ENCODE data around the gene PAF1. TPM values are rescaled to one million over a fixed set of nuclear protein-coding genes. Genes with fewer than 3 reads are reported as not detected.
"Not testable (repeated sequence)": the region's sequence is repeated elsewhere in the genome, so short reads cannot be mapped to it uniquely, and the experiment has no call there.

The PAF1 gene
- polyA plus RNA-seq, 5 donors, result 57.7 to 71.1 (median 69.7) TPM

DNA sequence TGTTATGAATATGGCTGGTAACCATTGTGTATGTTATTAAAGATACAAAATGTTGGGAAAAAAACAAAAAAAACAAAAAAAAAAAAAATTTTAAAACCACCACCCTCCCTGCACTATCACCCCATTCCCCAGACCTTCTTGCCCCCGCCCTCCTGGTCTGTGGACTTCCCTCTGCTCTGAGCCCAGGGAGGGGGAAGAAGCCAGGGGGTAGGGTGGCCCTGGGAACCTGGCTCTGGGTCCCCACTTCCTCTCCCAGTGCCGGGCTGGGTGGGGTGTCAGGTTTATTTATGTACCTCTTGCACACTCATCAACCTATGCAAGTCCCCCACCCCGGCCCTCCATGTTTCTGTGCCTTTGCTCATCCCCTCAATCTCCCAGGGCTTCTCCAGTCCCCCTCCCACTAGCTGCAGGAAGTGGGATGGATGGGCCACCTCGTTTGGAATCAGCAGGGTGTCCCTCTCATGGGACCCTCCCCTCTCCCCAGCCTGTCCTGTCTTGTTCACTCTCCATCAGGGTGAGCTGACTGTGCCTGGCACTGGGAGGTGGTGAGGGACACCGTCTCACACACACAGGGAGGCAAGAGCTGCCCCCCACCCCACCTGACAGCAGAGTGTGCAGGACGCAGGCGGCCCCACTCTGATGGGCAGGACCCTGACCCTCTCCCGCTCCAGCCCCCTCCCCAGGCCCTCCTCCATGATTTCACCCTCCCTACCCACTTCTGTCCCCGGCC is 5.9 kb downstream of the PAF1 start:
- no peak for DNase-seq

DNA sequence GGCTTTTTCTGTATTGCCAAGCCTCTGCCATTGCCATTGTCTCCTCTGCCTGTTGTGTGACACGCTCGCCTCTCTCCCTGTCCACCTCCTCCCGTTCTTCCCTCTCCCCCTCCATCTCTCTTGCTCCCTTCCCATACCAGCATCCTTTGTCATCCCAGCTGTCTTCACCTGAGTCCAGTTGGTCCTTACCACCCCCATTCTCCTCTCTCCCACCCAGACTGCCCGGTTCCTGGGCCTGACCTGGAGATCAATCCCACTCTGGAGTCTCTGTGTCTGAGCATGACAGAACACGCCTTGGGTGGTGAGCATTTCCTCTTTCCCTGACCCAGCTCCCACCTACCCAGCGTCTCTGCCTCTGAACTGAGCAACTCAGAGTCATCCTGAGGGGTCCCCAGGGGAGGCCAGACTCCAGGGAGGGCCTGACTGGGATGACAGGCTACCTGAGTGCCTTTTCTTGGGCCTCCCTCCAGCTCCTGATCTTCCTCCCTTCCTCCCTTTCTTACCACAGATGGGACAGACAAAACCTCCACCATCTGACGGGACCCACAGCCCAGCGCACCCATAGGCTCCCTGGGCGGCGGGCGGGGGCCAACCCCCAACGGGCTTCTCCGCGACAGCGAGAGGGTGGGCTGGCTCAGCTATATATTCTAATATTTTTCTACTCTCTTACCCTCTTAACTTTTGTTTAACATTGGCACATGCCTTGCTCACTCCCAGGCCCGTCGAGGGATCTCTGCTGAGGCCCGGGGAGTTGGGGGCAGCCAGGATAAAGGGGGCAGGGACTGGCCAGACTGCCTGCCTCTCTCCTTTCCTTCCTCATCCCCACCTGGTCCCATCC is 7.7 kb downstream of the PAF1 start:
- no peak for DNase-seq

DNA sequence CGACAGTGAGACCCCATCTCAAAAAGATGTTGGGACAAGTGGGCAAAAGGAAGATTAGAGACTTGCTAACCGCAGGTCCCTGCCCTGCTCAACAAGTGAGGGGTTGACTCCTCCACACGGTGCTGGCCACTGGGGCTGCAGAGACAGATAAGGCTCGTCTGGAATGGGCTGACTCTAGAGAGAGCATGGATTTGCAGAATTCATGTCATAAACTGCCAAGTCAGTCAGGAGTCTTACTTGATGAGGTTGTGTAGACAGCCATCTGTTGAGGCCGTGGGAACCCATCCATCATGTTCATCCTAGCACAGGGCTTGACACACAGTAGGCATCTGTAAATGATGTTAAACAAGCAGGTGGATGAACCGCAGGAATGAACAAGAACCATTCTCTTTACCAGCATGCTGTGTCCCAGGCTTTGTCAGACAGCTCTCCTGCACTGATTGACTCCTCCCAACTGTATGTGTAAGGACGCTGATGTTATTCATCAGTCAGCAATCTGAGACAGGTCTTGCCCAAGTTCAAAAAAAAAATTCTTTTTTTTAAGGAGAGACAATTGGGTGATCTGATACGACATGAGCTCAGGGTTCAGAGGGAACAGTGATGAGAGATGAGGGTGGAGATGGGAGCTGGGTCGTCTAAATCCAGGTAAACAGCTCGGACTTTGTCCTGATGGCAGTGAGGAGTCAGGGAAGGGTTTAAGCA is 8.8 kb downstream of the PAF1 start:
- DNase-seq, result no peak

DNA sequence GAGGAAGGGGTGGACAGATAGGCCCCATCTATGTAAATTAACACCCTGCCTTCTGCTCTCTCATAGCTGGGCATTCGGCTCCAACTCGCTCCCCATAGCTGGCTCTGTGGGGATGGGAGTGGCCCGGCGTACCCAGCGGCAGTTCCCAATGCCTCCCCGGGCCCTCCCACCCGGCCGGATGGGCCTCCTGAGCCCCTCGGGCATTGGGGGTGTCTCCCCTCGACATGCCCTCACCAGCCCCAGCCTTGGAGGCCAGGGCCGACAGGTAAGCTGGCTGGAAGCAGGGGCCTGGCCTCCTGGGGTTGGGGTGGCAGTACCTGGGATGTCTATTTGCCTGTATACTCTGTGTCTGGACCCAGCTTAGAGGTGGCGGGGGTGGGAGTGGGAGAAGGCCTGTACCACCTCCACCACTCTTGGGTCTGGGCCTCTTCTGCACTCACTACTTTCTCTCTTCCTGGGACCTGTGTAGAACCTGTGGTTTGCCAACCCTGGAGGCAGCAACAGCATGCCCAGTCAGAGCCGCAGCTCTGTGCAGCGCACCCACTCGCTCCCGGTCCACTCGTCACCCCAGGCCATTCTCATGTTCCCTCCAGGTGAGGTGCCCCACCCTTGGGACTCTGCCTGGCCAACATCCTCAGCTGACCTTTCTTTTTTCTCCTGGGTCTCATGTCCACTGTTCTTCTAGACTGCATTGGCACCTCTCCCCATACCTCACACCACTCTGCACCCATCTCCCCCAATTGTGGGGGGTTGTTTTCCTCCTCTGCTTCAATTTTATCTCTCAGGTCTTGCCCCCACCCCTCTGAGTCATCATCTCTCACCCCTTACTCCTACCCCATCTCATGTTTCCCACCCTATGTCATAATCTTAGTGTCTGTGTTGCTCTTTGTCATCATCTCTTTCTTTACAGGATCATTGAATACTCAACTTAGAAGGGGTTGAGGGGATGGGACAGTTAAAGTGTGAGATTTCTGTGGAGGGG is 10.1 kb downstream of the PAF1 start:
- no peak for DNase-seq

DNA sequence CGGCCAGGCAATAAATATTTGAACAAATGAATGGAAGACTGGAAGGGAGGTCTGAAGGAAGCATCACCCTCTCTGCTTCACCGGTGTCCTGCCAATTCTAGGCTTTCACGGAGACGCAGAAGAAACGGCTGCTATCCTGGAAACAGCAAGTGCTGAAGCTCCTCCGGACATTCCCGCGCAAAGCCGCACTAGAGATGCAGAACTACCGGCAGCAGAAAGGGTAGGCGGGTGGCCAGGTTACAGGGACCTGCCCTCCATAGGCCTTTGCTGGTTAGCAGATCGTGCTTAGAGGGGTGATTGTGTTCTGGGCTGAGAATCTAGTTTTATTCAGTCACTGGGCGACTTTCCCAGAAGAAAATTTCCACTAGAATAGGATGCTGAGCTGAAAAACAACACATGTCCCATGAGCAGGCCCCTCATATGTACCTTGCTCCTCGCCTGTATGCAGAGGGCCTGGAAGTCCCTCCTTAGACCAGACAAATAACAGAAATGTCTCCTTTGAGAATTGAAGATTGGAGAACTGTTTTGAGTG is 11.0 kb downstream of the PAF1 start:
- DNase-seq, result no peak

DNA sequence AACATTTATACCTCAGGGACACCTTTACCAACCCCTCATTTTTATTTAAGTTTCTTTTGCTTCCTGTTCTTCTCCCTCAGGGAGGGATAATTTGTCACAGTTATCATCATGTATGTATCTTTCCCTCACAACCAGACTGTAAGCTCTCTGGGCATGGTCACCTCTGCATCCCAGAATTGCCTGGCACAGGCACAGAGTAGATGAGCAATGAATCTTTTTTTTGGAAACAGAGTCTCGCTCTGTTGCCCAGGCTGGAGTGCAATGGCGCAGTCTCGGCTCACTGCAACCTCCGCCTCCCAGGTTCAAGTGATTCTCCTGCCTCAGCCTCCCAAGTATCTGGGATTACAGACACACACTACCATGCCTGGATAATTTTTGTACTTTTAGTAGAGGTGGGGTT is 11.5 kb downstream of the PAF1 start:
- DNase-seq, result not testable (repeated sequence)

DNA sequence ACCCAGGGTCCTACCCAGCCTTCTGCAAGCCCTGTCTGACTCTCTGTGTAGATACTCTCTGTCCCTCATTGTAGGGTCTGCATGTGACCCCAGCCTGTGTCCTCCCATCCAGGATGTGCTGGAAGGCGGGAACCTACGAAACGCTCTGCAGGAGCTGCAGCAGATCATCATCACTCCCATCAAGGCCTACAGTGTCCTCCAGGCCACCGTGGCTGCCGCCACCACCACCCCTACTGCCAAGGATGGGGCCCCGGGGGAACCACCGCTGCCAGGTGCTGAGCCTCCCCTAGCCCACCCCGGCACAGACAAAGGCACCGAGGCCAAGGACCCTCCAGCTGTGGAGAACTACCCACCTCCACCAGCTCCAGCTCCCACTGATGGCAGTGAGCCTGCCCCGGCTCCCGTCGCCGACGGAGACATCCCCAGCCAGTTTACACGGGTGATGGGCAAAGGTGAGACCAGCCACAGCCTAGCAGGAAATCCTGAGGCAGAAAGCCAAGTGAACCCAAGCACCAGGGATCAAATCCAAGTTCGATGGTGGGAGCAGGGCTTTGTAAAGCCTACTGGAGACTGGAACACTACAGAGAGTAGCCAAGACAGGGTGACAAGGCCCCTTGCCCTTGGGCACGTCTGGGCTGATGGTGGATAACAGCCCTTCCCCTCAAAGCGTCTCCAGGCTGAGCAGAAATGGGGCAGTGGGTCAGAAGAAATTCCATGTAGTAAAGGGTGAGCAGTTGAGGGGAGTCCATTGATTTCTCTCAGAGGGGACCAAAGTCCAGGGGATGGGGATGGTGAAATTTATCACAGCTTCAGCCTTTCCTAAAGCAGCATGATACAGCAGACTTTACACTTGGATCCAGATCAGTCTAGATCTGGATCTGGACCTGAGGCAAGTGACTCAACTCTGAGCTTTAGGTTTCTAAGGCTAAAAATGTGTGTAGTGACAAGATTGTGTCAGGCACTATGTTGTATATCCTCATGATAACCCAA is 13.2 kb downstream of the PAF1 start:
- DNase-seq, result no peak

DNA sequence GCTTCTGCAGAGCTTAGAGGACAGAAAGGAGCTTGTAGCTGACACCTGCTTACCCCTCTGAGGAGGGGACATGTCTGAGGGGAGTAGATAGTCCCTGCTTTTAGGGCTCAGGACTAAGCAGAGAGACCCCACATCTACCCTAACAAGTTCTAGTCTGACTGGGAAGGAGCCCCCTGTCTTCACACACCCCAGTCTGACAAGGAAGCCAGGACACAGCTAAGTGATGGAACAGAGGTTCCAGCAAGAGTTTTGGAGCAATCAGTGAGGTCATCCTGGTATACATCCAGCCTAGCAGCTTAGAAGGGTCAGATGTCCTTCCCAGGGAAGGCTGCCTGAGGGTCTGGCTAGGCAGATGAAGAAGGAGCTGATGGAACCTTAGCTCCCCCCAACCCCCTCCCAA is 15.0 kb downstream of the PAF1 start:
- DNase-seq, result no peak

DNA sequence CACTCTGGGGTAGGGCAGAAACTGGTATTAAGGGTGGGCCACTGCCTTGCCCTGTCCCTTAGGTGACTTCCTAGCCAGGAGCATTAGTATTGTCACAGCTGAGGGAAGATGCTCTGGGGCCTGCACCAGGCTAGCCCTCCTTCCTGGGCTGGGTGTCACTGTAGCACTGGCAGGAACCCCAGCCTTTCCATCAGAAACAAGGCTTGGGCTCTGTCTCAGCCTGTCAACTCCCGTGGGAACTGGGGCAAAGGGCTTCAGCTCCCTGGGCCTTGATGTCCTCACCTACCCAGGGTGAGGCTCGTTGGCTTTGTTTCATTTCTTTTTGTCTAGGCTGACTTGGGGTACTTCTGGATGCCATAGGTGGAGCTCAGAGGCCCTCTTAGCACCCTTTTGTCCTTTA is 18.0 kb downstream of the PAF1 start:
- DNase-seq, result no peak

DNA sequence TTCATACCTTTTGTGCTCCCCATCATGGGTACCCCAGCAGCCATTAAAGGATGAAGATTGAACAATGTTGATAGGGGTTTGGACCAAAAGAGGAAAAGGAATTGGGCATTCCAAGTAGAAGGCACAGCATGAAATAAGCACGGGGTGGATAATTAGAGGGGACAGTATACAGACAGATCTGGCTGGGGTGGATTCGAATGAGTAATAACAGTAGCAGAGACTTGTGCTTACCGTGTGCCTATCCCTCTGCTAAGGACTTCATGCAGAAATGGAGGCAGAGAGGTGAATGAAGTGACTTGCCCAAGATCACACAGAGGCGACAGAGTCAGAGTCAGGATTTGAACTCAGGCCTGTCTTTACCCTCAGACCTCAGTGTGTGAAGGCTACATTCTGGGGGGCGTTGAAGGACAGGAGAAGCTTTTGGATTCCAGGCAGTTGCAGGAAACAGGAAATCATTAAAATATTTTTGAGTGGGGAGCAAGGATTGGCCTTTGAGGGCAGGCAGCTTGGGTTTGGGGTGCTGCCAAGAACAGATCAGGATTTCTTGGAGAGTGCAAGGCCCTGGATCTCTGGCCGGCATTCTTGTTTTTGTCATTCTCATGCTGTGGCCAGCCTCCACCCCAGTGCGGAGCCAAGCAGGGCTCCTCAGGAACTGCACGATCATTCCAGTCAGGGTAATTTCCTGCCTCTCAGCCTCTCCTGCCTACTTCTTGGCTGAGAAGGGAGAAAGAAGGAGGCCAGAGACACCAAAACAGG is 18.7 kb downstream of the PAF1 start:
- DNase-seq, result peak; percentile 90 to 94

DNA sequence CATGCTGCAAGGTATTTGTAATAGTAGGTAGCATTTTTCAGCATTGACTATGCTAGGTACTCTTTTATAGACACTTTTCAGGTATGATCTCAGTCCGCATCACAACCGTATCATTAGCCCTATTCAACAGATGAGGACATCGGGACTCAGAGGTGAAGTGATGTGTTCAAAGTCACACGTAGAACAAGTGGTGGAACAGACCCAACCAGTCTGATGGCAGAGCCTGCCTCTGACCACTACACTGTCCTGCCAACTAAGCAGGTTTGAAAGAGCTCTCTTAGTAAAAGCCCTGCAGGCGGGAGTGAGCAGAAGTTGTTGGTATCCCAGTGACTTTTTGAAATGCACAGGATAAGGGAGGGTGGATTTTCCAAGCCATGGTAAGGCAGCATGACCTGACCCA is 20.2 kb downstream of the PAF1 start:
- no peak for DNase-seq

DNA sequence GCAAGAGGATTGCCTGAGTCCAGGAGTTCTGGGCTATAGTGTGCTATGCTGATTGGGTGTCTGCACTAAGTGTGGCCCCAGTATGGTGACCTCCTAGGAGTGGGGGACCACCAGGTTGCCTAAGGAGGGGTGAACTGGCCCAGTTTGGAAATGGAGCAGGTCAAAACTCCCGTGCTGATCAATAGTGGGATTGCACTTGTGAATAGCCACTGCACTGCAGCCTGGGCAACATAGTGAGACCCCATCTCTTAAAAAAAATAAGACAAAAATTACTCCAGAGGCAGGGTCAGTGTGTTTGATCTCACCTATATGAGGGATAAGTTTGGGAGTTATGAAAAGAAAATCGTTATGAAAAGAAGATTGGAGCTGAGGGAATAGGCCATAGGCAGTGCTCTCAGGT is 21.7 kb downstream of the PAF1 start:
- DNase-seq, result no peak

DNA sequence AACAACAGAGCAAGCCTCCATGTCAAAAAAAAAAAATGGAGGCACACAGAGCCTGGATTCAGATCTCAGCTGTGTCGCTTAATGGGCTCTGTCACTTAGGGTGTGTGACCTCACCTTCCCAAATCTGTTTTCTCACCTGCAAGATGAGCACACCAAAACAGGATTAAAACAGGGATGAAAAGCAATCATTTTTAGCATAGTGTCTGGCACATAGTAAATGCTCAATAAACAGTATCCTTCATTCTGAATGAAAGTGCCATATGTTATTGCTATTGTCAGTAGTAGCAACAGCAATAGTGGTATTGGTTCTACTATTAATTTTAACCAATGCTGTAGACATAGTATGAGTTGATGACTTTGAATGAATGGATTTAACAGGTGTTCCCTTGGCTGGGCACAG is 25.4 kb downstream of the PAF1 start:
- DNase-seq, result no peak

DNA sequence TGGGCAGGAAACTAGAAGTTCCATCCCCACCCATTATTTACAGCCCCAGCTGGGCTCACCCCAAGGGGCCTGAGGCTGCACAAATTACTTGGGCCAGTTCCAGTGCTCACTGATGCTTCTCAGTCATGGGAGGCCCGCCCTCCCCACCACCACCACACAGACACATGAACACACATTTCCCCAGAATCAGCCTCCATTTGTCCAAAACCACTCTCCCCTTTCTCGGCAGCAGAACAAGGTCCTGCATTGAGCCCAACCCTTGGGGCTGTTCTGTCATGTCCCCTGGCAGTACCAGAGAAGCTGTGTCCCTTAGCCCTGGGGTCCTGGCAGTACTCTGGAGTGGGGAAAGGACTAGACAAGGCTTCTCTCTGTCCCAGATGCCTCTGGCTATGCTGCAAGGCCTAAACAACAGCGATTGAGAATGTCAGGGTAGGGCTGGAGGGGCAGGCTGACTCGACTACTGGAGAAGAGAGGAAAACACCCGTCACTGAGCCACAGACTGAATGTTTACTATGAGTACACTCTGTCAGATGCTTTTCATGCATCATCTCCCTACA is 26.9 kb downstream of the PAF1 start:
- DNase-seq, result no peak

DNA sequence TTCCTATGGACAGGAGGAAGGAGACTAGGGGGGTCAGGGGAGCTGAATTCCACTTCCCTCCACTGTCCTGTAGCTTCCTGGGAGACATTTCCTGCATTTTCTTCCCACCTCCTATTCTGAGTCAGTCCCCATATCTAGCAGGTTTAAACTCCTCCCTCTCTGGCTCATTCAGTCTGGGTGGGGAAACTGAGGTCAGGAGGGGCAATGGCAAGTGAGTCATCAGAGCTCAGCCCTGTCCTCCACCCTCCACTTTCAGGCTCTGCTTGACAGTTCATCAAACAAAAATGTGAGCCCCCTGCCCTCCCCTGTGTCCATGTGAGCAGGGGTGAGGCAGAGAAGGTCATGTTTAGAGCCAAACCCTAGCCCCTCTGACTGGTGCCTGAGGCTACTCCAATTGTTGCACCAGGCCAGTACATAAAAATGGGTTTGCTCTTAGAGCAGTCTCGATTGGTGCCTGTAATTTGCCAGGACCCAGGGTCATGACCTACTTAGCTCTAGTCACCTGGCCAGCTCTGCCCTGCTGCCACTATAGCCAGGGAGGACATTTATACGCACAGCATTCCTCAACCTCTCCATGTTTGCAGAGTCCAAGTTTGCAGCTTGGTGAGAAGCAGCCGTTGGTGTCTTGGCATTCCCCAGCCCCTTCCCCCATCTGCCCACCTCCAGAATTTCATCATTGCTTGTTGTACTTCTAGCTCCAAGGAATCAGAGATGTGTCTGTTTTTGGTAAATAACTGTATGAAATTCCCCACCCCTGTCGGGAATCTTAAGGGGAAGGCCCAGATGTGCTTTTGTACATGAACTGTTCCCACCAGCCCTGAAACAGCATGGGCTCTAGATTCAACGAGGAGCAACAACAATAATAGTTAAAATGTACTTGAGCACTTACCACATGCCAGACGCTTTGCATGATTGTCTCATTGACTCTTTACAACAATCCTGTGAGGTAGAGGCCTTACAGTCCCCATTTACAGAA is 27.9 kb downstream of the PAF1 start:
- DNase-seq, result no peak

DNA sequence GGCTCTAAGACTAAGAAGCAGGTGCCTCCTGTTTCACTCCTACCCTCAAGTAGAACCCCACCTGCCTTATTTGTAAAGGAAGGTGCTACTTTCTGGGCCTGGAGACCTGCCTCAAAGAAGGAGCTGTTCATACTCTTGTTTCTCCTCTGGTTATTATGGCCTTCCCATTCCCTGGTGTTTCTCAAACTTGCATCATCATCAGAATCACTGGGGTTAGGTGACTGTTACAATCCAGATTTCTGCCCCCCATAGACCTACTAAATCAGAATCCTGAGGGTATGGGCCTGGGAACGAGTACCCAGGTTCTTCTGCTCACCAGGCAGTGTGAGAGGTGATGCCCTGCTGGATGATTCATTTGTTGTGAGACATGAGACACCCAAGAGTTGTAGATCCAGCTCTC is 30.3 kb downstream of the PAF1 start:
- DNase-seq, result no peak

DNA sequence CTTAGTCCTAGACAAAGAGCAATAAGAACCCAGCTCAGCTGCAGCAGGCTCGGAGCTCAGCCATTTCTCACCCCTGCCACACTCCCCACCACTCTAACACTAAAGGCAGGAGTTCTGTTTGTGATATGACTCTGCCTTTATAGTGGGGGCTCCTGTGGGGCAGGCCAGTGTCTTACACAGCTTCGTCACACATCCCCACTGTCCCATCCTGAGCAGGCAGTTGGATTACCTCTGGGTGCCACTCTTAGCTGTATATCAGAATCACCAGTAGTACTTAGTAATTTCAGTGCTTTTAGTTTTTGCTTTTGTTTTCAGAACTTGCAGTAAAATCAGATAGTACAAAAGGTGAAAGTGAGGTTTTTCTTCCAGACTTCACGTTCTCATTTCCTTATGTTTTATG is 31.9 kb downstream of the PAF1 start:
- DNase-seq, result no peak

DNA sequence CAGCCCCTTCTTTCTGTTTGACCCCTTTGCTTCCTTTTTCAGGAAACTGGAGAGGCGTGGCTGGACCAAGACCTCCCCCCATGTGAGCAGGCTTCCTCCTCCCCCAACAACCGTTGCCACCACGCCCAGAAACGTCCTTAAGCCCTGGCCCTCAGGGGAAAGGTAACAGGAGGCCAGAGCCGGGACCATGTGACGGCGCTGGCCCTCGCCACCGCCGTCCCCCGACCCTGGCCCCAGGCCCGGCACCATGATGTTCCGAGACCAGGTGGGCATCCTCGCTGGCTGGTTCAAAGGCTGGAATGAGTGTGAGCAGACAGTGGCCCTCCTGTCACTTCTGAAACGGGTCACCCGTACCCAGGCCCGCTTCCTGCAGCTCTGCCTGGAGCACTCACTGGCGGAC is 34.3 kb downstream of the PAF1 start:
- no peak for DNase-seq
